H1 (cell line): Measurements from ENCODE around the gene SEC31A.

Source experiments
- CHD2 ChIP-seq: IDR thresholded peaks from 2 replicates; pipeline ENCODE4 v1.6.1; 2012; ENCODE audit warnings: low read length, improper control_type of control experiment
- CTCF ChIP-seq, 3 experiments: IDR thresholded peaks; 1 replicate in 2 of 3; 2 replicates in 1 of 3; pipeline versions ENCODE4 v1.5.1 to v1.6.1; 2011; ENCODE audit warnings: low read length in 3 of 3, mild to moderate bottlenecking in 3 of 3, inconsistent platforms in 2 of 3, low read depth in 1 of 3, moderate library complexity in 1 of 3; ENCODE audit not compliant: insufficient read depth in 1 of 3; ENCODE audit errors: control extremely low read depth in 1 of 3
- GABPA ChIP-seq: IDR thresholded peaks from 2 replicates; pipeline ENCODE4 v1.6.1; 2011; ENCODE audit warnings: mild to moderate bottlenecking, low read length, moderate library complexity, borderline replicate concordance; ENCODE audit not compliant: insufficient read depth
- MAX ChIP-seq: IDR thresholded peaks from 2 replicates; pipeline ENCODE4 v1.6.1; 2012; ENCODE audit warnings: inconsistent platforms
- NRF1 ChIP-seq: IDR thresholded peaks from 2 replicates; pipeline ENCODE4 v1.6.1; 2011; ENCODE audit warnings: mild to moderate bottlenecking, low read depth, low read length, improper control_type of control experiment
- POLR2A ChIP-seq, 2 experiments: IDR thresholded peaks; 1 replicate in 1 of 2; 2 replicates in 1 of 2; pipeline ENCODE4 v1.6.1; 2011; ENCODE audit warnings: low read depth in 2 of 2, low read length in 2 of 2, mild to moderate bottlenecking in 2 of 2; ENCODE audit errors: control extremely low read depth in 1 of 2
- POLR2AphosphoS5 ChIP-seq: IDR thresholded peaks from 2 replicates; pipeline ENCODE4 v1.6.1; 2011; ENCODE audit warnings: low read depth, low read length
- RXRA ChIP-seq: IDR thresholded peaks from 2 replicates; pipeline ENCODE4 v1.6.1; 2011; ENCODE audit warnings: low read depth, mild to moderate bottlenecking, low read length, moderate library complexity; ENCODE audit not compliant: insufficient read depth
- TCF12 ChIP-seq: IDR thresholded peaks from 2 replicates; pipeline ENCODE4 v1.6.1; 2011; ENCODE audit warnings: low read depth, mild to moderate bottlenecking, low read length
- TEAD4 ChIP-seq: IDR thresholded peaks from 2 replicates; pipeline ENCODE4 v1.6.1; 2012; ENCODE audit warnings: low read depth, low read length, inconsistent platforms, mixed read lengths
- ZNF274 ChIP-seq: IDR thresholded peaks from 2 replicates; pipeline ENCODE4 v1.7.0; 2012; ENCODE audit warnings: low read length, borderline replicate concordance; ENCODE audit errors: extremely low read depth

- TF ChIP-seq MAX (no peak), CTCF (IDR thresholded peaks at IDR 0.05; ENCODE audit: control extremely low read depth in 1 of 3, insufficient read depth in 1 of 3, low read depth in 1 of 3, low read length in 3 of 3) (no peak), ZNF274 (no peak), NRF1 (no peak), RXRA (no peak), POLR2A (IDR thresholded peaks at IDR 0.05; ENCODE audit: control extremely low read depth in 1 of 2, low read depth in 2 of 2, low read length in 2 of 2) (no peak), CHD2 (no peak), TEAD4 (no peak), POLR2AphosphoS5 (no peak), TCF12 (no peak), GABPA (no peak)
Observed at GRCh38 chr4:82939414-82939813, 48.5 kb upstream of the SEC31A start.
